SU-DHL-6 (cell line): ENCODE results near the gene NKAIN4.

ENCODE experiments used
- EZH2phosphoT487 ChIP-seq: fragments of 200-600 bp; sonication (generic), shearing (Covaris generic); conservative IDR thresholded peaks from 2 replicates; pipeline ENCODE4 v1.6.1; 2018; ENCODE audit warnings: mild to moderate bottlenecking, antibody characterized with exemption, low read length, moderate library complexity, mixed read lengths
- TF ChIP-seq, protein P1 (sequence below): fragments of 200-600 bp; sonication (generic); IDR thresholded peaks from one replicate; pipeline ENCODE4 v1.5.1; 2017; ENCODE audit warnings: antibody characterized with exemption, mild to moderate bottlenecking, low read length, moderate library complexity; ENCODE audit not compliant: insufficient read depth, poor library complexity, severe bottlenecking

DNA sequence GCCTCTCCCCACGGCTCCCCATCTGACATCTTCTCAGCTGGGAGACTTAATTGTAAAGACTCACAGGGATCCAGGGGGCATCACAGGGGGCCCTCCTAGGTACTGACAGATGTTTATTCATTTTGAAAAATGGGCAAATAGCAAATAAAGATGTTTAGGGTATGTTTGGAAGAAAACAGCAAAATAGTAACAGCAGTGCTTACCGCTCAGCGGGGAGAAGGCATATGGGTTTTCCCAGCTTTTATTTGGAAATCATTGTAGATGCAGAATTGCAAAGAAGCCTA, 21.3 kb downstream of the NKAIN4 start:
- TF ChIP-seq, protein P1, sequence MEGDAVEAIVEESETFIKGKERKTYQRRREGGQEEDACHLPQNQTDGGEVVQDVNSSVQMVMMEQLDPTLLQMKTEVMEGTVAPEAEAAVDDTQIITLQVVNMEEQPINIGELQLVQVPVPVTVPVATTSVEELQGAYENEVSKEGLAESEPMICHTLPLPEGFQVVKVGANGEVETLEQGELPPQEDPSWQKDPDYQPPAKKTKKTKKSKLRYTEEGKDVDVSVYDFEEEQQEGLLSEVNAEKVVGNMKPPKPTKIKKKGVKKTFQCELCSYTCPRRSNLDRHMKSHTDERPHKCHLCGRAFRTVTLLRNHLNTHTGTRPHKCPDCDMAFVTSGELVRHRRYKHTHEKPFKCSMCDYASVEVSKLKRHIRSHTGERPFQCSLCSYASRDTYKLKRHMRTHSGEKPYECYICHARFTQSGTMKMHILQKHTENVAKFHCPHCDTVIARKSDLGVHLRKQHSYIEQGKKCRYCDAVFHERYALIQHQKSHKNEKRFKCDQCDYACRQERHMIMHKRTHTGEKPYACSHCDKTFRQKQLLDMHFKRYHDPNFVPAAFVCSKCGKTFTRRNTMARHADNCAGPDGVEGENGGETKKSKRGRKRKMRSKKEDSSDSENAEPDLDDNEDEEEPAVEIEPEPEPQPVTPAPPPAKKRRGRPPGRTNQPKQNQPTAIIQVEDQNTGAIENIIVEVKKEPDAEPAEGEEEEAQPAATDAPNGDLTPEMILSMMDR = no peak
- no peak for TF ChIP-seq EZH2phosphoT487
